Nephron (organoid): Measurements from ENCODE around the gene CDK8.

Experiments used
- H3K27ac Mint-ChIP-seq, 3 experiments: 2 replicates each; pipeline ENCODE4 v1.8.0; 2020; ENCODE audit warnings: mixed read lengths in 3 of 3, mild to moderate bottlenecking in 2 of 3, moderate library complexity in 1 of 3
- H3K27me3 Mint-ChIP-seq: 2 replicates; pipeline ENCODE4 v1.8.0; 2021; ENCODE audit warnings: low read depth, mild to moderate bottlenecking, moderate library complexity, mixed read lengths
- H3K36me3 Mint-ChIP-seq: 2 replicates; pipeline ENCODE4 v1.8.0; 2020; ENCODE audit warnings: low read depth, mixed read lengths
- H3K4me1 Mint-ChIP-seq: 2 replicates; pipeline ENCODE4 v1.8.0; 2020; ENCODE audit warnings: mixed read lengths
- H3K4me3 Mint-ChIP-seq, 3 experiments: 2 replicates each; pipeline ENCODE4 v1.8.0; 2020; ENCODE audit warnings: mild to moderate bottlenecking in 3 of 3, mixed read lengths in 3 of 3, moderate library complexity in 2 of 3
- H3K9me3 Mint-ChIP-seq: 2 replicates; pipeline ENCODE4 v1.8.0; 2020; ENCODE audit warnings: mixed read lengths
- TF ChIP-seq, protein P1 (sequence below), 3 experiments: fragments of 200-600 bp; sonication (generic); IDR thresholded peaks; one replicate each; pipeline ENCODE4 v1.5.0; 2021; ENCODE audit warnings: antibody characterized with exemption in 3 of 3; ENCODE audit not compliant: unreplicated experiment in 3 of 3

The CDK8 gene

DNA sequence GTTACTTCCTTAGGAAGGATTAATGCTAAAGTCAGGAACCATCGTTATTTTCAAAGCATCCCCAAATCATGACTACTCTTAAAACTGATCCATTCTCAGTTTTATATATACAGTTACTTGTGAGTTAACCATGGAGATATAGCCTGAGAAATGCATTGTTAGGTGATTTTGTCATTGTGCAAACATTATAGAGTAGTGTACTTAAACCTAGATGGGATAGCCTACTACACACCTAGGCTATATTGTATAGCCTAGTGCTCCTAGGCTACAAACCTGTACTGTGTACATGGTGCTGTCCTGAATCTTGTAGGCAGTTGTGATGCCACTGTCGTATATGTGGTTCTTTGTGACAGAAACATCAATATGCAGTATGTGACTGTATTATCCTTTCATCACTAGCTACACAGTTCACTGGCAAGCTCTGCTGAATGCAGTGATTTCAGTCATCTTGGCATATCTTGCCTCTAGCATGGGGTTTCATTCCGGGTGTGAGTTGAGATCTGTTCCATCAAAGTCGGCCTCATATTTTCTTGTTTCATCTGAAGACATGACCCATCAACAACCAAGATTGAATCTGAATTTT lies 45.3 kb downstream of the CDK8 start:
- H3K27me3 Mint-ChIP-seq, result no peaks in the 10 kb centered on the region
- peaks cover 12% of the 10 kb centered on the region for H3K9me3 Mint-ChIP-seq
- no peaks in the 10 kb centered on the region for H3K4me1 Mint-ChIP-seq
- peaks cover 14% of the 10 kb centered on the region for H3K36me3 Mint-ChIP-seq
- H3K27ac Mint-ChIP-seq, result no peak overlapping the region
- TF ChIP-seq, protein P1, sequence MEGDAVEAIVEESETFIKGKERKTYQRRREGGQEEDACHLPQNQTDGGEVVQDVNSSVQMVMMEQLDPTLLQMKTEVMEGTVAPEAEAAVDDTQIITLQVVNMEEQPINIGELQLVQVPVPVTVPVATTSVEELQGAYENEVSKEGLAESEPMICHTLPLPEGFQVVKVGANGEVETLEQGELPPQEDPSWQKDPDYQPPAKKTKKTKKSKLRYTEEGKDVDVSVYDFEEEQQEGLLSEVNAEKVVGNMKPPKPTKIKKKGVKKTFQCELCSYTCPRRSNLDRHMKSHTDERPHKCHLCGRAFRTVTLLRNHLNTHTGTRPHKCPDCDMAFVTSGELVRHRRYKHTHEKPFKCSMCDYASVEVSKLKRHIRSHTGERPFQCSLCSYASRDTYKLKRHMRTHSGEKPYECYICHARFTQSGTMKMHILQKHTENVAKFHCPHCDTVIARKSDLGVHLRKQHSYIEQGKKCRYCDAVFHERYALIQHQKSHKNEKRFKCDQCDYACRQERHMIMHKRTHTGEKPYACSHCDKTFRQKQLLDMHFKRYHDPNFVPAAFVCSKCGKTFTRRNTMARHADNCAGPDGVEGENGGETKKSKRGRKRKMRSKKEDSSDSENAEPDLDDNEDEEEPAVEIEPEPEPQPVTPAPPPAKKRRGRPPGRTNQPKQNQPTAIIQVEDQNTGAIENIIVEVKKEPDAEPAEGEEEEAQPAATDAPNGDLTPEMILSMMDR (IDR thresholded peaks at IDR 0.05; ENCODE audit: unreplicated experiment in 3 of 3), result no peak
- H3K4me3 Mint-ChIP-seq, result no peak overlapping the region

DNA sequence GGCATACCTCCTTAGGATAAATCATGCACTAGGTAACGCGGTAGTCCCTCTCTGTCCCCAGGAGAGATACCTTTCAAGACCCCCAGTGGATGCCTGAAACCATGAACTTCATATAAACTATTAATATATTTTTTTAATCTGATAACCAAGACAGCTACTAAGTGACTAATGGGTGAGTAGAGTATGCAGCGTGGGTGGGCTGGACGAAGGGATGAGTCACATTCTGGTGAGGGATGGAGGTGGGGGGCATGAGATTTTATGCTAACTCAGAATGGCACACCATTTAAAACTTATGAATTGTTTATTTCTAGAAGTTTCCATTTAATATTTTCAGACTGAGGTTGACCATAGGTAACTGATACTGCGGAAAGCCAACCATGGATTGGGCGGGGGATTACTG lies 46.2 kb downstream of the CDK8 start:
- peaks cover 9% of the 10 kb centered on the region for H3K36me3 Mint-ChIP-seq
- H3K9me3 Mint-ChIP-seq, result peaks cover 10% of the 10 kb centered on the region
- TF ChIP-seq, protein P1 (IDR thresholded peaks at IDR 0.05; ENCODE audit: unreplicated experiment in 3 of 3), result no peak
- H3K4me3 Mint-ChIP-seq, result no peak overlapping the region
- no peaks in the 10 kb centered on the region for H3K27me3 Mint-ChIP-seq
- no peak overlapping the region for H3K27ac Mint-ChIP-seq
- no peaks in the 10 kb centered on the region for H3K4me1 Mint-ChIP-seq

DNA sequence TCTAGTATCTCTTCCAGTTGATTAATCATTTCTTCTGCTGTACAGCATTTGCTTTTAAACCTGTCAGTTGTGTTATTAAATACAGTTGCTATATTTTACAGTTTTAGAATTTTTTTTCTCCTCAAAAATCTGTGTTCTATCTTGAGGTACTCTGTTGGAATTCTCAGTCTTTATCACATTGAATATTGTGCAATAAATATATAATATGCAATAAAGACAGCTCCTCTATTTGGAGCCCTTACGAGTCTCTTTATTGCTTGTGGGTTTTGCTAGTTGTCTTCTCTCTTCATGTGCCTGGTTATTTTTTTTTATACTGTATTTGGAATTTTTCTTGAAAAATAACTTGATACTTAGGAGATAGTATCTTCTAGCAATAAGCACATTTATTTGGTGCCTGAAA lies 51.7 kb downstream of the CDK8 start:
- Mint-ChIP-seq H3K27ac (no peak overlapping the region), H3K4me1 (no peaks in the 10 kb centered on the region), H3K36me3 (no peaks in the 10 kb centered on the region), H3K4me3 (no peak overlapping the region), H3K27me3 (no peaks in the 10 kb centered on the region), H3K9me3 (peaks cover 4% of the 10 kb centered on the region)
- TF ChIP-seq, protein P1 (IDR thresholded peaks at IDR 0.05; ENCODE audit: unreplicated experiment in 3 of 3), result no peak

DNA sequence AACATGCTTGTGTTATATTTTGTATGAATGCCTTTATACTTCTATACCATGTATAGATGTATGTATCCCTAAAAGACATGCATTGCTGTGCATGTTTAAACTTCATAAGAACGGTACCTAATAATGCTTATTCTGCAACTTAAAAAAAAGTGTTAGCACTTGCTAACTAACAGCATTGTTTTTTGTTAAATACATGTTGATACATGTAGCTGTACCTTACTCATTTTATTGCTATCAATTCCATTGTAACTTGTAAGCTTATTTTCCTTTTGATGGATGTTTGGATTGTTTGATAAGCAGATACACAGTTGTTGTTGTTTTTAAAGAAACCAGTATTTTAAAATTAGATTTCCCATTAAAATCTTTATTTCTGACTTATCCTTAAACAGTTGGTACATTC lies 53.8 kb downstream of the CDK8 start:
- no peak overlapping the region for H3K27ac Mint-ChIP-seq
- no peaks in the 10 kb centered on the region for H3K4me1 Mint-ChIP-seq
- no peak overlapping the region for H3K4me3 Mint-ChIP-seq
- H3K27me3 Mint-ChIP-seq, result no peaks in the 10 kb centered on the region
- H3K36me3 Mint-ChIP-seq, result peaks cover 7% of the 10 kb centered on the region
- TF ChIP-seq, protein P1 (IDR thresholded peaks at IDR 0.05; ENCODE audit: unreplicated experiment in 3 of 3), result no peak
- peaks cover 9% of the 10 kb centered on the region for H3K9me3 Mint-ChIP-seq

DNA sequence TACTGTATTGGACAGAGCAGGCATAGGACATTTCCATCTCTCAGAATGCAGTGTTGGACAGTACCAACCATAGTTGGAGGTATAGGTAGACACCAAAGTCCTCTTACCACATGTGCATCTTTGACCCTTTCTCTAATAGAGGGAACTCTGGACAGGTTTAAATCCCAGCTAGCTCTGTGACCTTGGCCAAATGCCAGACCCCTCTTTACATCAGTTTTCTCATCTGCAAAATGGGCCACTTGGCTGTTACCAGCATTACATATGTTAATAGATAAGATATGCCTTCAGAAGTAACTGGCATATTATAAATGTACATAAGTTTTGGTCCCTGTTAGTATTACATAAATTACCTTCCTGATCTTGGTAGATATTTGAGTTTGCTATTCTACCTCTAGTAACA lies 54.3 kb downstream of the CDK8 start:
- no peak overlapping the region for H3K4me3 Mint-ChIP-seq
- peaks cover 10% of the 10 kb centered on the region for H3K36me3 Mint-ChIP-seq
- TF ChIP-seq, protein P1 (IDR thresholded peaks at IDR 0.05; ENCODE audit: unreplicated experiment in 3 of 3), result no peak
- H3K4me1 Mint-ChIP-seq, result no peaks in the 10 kb centered on the region
- H3K27ac Mint-ChIP-seq, result no peak overlapping the region
- no peaks in the 10 kb centered on the region for H3K27me3 Mint-ChIP-seq
- peaks cover 9% of the 10 kb centered on the region for H3K9me3 Mint-ChIP-seq

DNA sequence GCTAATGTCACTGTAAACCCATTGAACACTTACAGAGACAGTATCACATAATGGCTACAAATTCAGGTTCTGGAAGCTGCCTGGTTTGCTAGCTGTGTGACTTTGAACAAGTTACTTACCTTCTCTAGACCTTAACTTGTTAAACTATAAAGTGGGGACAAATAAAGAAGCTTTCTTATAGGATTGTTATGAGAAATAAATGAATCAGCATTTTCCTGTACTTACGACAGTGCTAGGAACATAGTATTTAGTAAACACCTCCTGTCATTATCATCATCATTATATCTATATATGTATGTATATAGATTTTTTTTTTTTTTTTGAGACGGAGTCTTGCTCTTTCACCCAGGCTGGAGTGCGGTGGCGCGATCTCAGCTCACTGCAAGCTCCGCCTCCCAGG lies 54.9 kb downstream of the CDK8 start:
- peaks cover 5% of the 10 kb centered on the region for H3K4me1 Mint-ChIP-seq
- peaks cover 9% of the 10 kb centered on the region for H3K9me3 Mint-ChIP-seq
- TF ChIP-seq, protein P1 (IDR thresholded peaks at IDR 0.05; ENCODE audit: unreplicated experiment in 3 of 3), result no peak
- H3K36me3 Mint-ChIP-seq, result peaks cover 10% of the 10 kb centered on the region
- no peaks in the 10 kb centered on the region for H3K27me3 Mint-ChIP-seq
- no peak overlapping the region for H3K27ac Mint-ChIP-seq
- H3K4me3 Mint-ChIP-seq, result no peak overlapping the region
